Neuronal stem cell (in vitro differentiated cells): ENCODE results near the gene ST8SIA3.

Experiments used
- DNase-seq: peaks from one replicate; pipeline ENCODE4 v3.0.0-alpha.2; 2013; ENCODE audit warnings: low spot score
- H2AFZ ChIP-seq: one replicate; pipeline ENCODE4 v1.6.1; 2013; ENCODE audit warnings: mild to moderate bottlenecking, low read length, inconsistent platforms
- H2AK5ac ChIP-seq: 2 replicates; pipeline ENCODE4 v1.6.1; 2013; ENCODE audit warnings: low read depth, mild to moderate bottlenecking, inconsistent platforms, low read length, moderate library complexity, mixed read lengths
- H2BK120ac ChIP-seq: 2 replicates; pipeline ENCODE4 v1.6.1; 2013; ENCODE audit warnings: low read depth, mild to moderate bottlenecking, inconsistent platforms, low read length, moderate library complexity, mixed read lengths
- H2BK12ac ChIP-seq: one replicate; pipeline ENCODE4 v1.6.1; 2013; ENCODE audit warnings: low read length, inconsistent platforms
- H2BK15ac ChIP-seq: 2 replicates; pipeline ENCODE4 v1.6.1; 2013; ENCODE audit warnings: mild to moderate bottlenecking, low read length, inconsistent platforms, mixed read lengths
- H2BK5ac ChIP-seq: one replicate; pipeline ENCODE4 v1.6.1; 2013; ENCODE audit warnings: inconsistent platforms, mild to moderate bottlenecking, low read length, moderate library complexity
- H3K14ac ChIP-seq: one replicate; pipeline ENCODE4 v1.6.1; 2013; ENCODE audit warnings: low read length, inconsistent platforms
- H3K18ac ChIP-seq: 2 replicates; pipeline ENCODE4 v1.6.1; 2013; ENCODE audit warnings: low read length, inconsistent platforms
- H3K23ac ChIP-seq: 2 replicates; pipeline ENCODE4 v1.6.1; 2013; ENCODE audit warnings: low read depth, mild to moderate bottlenecking, mixed read lengths, low read length, inconsistent platforms; ENCODE audit not compliant: poor library complexity
- H3K27ac ChIP-seq: replicated peaks from 3 replicates; pipeline ENCODE4 v1.5.1; 2013; ENCODE audit warnings: low read length, inconsistent platforms
- H3K27me3 ChIP-seq, 3 experiments: 2 replicates each; pipeline ENCODE4 v1.6.1; 2013; ENCODE audit warnings: low read length in 3 of 3, mild to moderate bottlenecking in 2 of 3, inconsistent platforms in 1 of 3, low read depth in 1 of 3, mixed read lengths in 1 of 3, moderate library complexity in 1 of 3; ENCODE audit not compliant: control insufficient read depth in 3 of 3, insufficient read depth in 3 of 3
- H3K36me3 ChIP-seq, 2 donors: replicated peaks in 1 of 2; 2 replicates each; pipeline ENCODE4 v1.6.1; 2013; ENCODE audit warnings: low read length in 2 of 2; ENCODE audit not compliant: control insufficient read depth in 2 of 2, insufficient read depth in 2 of 2
- H3K4ac ChIP-seq: 2 replicates; pipeline ENCODE4 v1.6.1; 2013; ENCODE audit warnings: inconsistent platforms, mild to moderate bottlenecking, low read length, moderate library complexity
- H3K4me1 ChIP-seq, 2 donors: 1 replicate in 1 of 2; 2 replicates in 1 of 2; pipeline ENCODE4 v1.6.1; 2013; ENCODE audit warnings: low read length in 2 of 2, low read depth in 1 of 2; ENCODE audit not compliant: control insufficient read depth in 2 of 2, insufficient read depth in 1 of 2
- H3K4me2 ChIP-seq: one replicate; pipeline ENCODE4 v1.6.1; 2013; ENCODE audit warnings: mild to moderate bottlenecking, low read length, inconsistent platforms; ENCODE audit not compliant: insufficient read depth, poor library complexity, severe bottlenecking
- H3K4me3 ChIP-seq, 2 donors: 2 replicates each; pipeline ENCODE4 v1.5.1; 2013; ENCODE audit warnings: low read length in 2 of 2, mild to moderate bottlenecking in 2 of 2, inconsistent platforms in 1 of 2, moderate library complexity in 1 of 2
- H3K79me1 ChIP-seq: one replicate; pipeline ENCODE4 v1.6.1; 2013; ENCODE audit warnings: low read depth, mild to moderate bottlenecking, inconsistent platforms, low read length, moderate library complexity
- H3K9ac ChIP-seq: one replicate; pipeline ENCODE4 v1.6.1; 2013; ENCODE audit warnings: mild to moderate bottlenecking, low read depth, low read length, inconsistent platforms; ENCODE audit not compliant: poor library complexity
- H3K9me3 ChIP-seq, 2 donors: replicated peaks in 1 of 2; 2 replicates each; pipeline versions ENCODE3 to v1.6.1; 2013; ENCODE audit warnings: low read length in 2 of 2, mild to moderate bottlenecking in 2 of 2, inconsistent platforms in 1 of 2, low read depth in 1 of 2, mixed read lengths in 1 of 2, moderate library complexity in 1 of 2; ENCODE audit not compliant: control insufficient read depth in 2 of 2, insufficient read depth in 1 of 2
- H4K8ac ChIP-seq: one replicate; pipeline ENCODE4 v1.6.1; 2013; ENCODE audit warnings: low read depth, mild to moderate bottlenecking, inconsistent platforms, low read length, moderate library complexity
- H4K91ac ChIP-seq: one replicate; pipeline ENCODE4 v1.6.1; 2013; ENCODE audit warnings: low read length, low read depth, mild to moderate bottlenecking, inconsistent platforms; ENCODE audit not compliant: poor library complexity
- WGBS, 2 donors: extraction: QIAGEN DNeasy Blood & Tissue Kit; methylation state at CpG; one replicate each; pipeline ENCODE4 v1.1.7; 2013; ENCODE audit warnings: missing lambda C conversion rate in 2 of 2, mixed read lengths in 1 of 2; ENCODE audit not compliant: insufficient read length in 2 of 2, insufficient replicate concordance in 1 of 2; ENCODE audit errors: extremely low coverage in 2 of 2; 5-methylcytosine and 5-hydroxymethylcytosine counted together

ST8SIA3 gene

GRCh38 chr18:57362714-57363113, 10.4 kb downstream of the ST8SIA3 start:
- DNase-seq = no peak
- peaks cover 2% of the 10 kb centered on the region for H3K79me1 ChIP-seq
- H3K9ac ChIP-seq = no peak overlapping the region
- H2AK5ac ChIP-seq = no peak overlapping the region
- H3K4ac ChIP-seq = no peak overlapping the region
- no peak overlapping the region for H4K91ac ChIP-seq
- peaks cover 0 to 11% (median 0%) of the 10 kb centered on the region in 3 experiments for H3K27me3 ChIP-seq
- H2AFZ ChIP-seq = no peak overlapping the region
- no peak overlapping the region for H2BK15ac ChIP-seq
- H3K18ac ChIP-seq = no peak overlapping the region
- H4K8ac ChIP-seq = no peak overlapping the region
- H3K36me3 ChIP-seq = no peaks in the 10 kb centered on the region
- no peak overlapping the region for H3K23ac ChIP-seq
- no peaks in the 10 kb centered on the region for H3K9me3 ChIP-seq
- H3K4me2 ChIP-seq = no peak overlapping the region
- no peak overlapping the region for H2BK5ac ChIP-seq
- H2BK12ac ChIP-seq = no peak overlapping the region
- H3K4me1 ChIP-seq = no peaks in the 10 kb centered on the region
- no peak overlapping the region for H2BK120ac ChIP-seq
- no peak overlapping the region for H3K14ac ChIP-seq
- no peak overlapping the region for H3K27ac ChIP-seq
- H3K4me3 ChIP-seq = no peak overlapping the region

- Histone ChIP-seq H2BK12ac (no peak overlapping the region), H3K23ac (no peak overlapping the region), H3K18ac (no peak overlapping the region), H2BK120ac (no peak overlapping the region), H2AFZ (no peak overlapping the region), H3K4me2 (no peak overlapping the region), H3K14ac (no peak overlapping the region), H3K27me3 (peaks cover 0 to 14% (median 0%) of the 10 kb centered on the region in 3 experiments), H3K9me3 (no peaks in the 10 kb centered on the region), H2BK5ac (no peak overlapping the region), H3K9ac (no peak overlapping the region), H3K4me3 (no peak overlapping the region), H3K4me1 (no peaks in the 10 kb centered on the region), H2BK15ac (no peak overlapping the region), H4K8ac (no peak overlapping the region), H3K36me3 (no peaks in the 10 kb centered on the region), H2AK5ac (no peak overlapping the region), H4K91ac (no peak overlapping the region), H3K27ac (no peak overlapping the region), H3K79me1 (peaks cover 2% of the 10 kb centered on the region), H3K4ac (no peak overlapping the region)
- DNase-seq = no peak
- WGBS, 2 donors = no CpG with 5 or more reads among the region's 2 CpGs
Measured at GRCh38 chr18:57364460-57364859, 12.1 kb downstream of the ST8SIA3 start.

GRCh38 chr18:57366528-57367081, 14.2 kb downstream of the ST8SIA3 start:
- Histone ChIP-seq H3K27ac (no peak overlapping the region), H2AK5ac (no peak overlapping the region), H4K8ac (no peak overlapping the region), H3K4me1 (no peaks in the 10 kb centered on the region), H3K23ac (no peak overlapping the region), H2BK12ac (no peak overlapping the region), H3K9me3 (no peaks in the 10 kb centered on the region), H3K18ac (no peak overlapping the region), H3K4ac (no peak overlapping the region), H3K4me2 (no peak overlapping the region), H3K4me3 (no peak overlapping the region), H2BK15ac (no peak overlapping the region), H2AFZ (no peak overlapping the region), H3K27me3 (peaks cover 0 to 13% (median 0%) of the 10 kb centered on the region in 3 experiments), H3K9ac (no peak overlapping the region), H4K91ac (no peak overlapping the region), H3K79me1 (peaks cover 2% of the 10 kb centered on the region), H2BK120ac (no peak overlapping the region), H3K36me3 (no peaks in the 10 kb centered on the region), H3K14ac (no peak overlapping the region), H2BK5ac (no peak overlapping the region)
- no peak for DNase-seq
- WGBS, 2 donors = no CpG with 5 or more reads among the region's 2 CpGs

GRCh38 chr18:57372444-57372843, 20.1 kb downstream of the ST8SIA3 start:
- Histone ChIP-seq H2BK15ac (no peak overlapping the region), H3K4me1 (no peaks in the 10 kb centered on the region), H2BK120ac (no peak overlapping the region), H3K14ac (no peak overlapping the region), H2AK5ac (no peak overlapping the region), H2AFZ (no peak overlapping the region), H3K79me1 (no peaks in the 10 kb centered on the region), H3K9me3 (no peaks in the 10 kb centered on the region), H3K27me3 (peaks cover 0 to 13% (median 0%) of the 10 kb centered on the region in 3 experiments), H2BK5ac (no peak overlapping the region), H3K4ac (no peak overlapping the region), H4K91ac (no peak overlapping the region), H3K4me3 (no peak overlapping the region), H3K27ac (no peak overlapping the region), H3K23ac (no peak overlapping the region), H3K9ac (no peak overlapping the region), H3K36me3 (no peaks in the 10 kb centered on the region), H2BK12ac (no peak overlapping the region), H4K8ac (no peak overlapping the region), H3K4me2 (no peak overlapping the region), H3K18ac (no peak overlapping the region)
- DNase-seq = no peak
- WGBS, 2 donors = no CpG with 5 or more reads among the region's 9 CpGs
